Lower leg skin (tissue), 3 donors: ENCODE results near the gene WDPCP.

Source experiments
- CTCF ChIP-seq, 3 donors: fragments of 450-650 bp; IDR thresholded peaks; one replicate each; pipeline ENCODE4 v1.5.1; 2016; ENCODE audit warnings: antibody characterized with exemption in 3 of 3, mild to moderate bottlenecking in 3 of 3, moderate library complexity in 2 of 3
- POLR2A ChIP-seq, 2 donors: fragments of 450-650 bp; IDR thresholded peaks; one replicate each; pipeline ENCODE4 v1.6.1; 2016 to 2017; ENCODE audit warnings: antibody characterized with exemption in 2 of 2, mild to moderate bottlenecking in 1 of 2, moderate library complexity in 1 of 2

- no peak for TF ChIP-seq CTCF (IDR thresholded peaks at IDR 0.05)
- no peak for TF ChIP-seq POLR2A (IDR thresholded peaks at IDR 0.05)
These were observed 213.9 kb downstream of the WDPCP start for GRCh38 chr2:63374341-63374740.
